Naive thymus-derived CD8-positive, alpha-beta T cell (primary cell): ENCODE data around the gene REEP3. TPM values are rescaled to one million over a fixed set of nuclear protein-coding genes. Genes with fewer than 3 reads are reported as not detected.
"Not testable (repeated sequence)": the region's sequence is repeated elsewhere in the genome, so short reads cannot be mapped to it uniquely, and the experiment has no call there.

Source experiments
- ATAC-seq, 2 donors: fragments of 150-1000 bp; cut with Tn5 transposase in 1 of 2; sonication (Bioruptor Pico), chemical (Tn5 transposase) in 1 of 2; 1 replicate in 1 of 2; 2 replicates in 1 of 2; pipeline ENCODE4 v1.10.0; 2021; ENCODE audit warnings: mild to moderate bottlenecking in 2 of 2, moderate library complexity in 2 of 2
- POLR2A ChIA-PET: fragments of 350-600 bp; sonication (Branson Sonifier 250); formaldehyde crosslinking; loops from one replicate; lab custom pipeline; 2021; ENCODE audit warnings: antibody characterized with exemption; lab: Charles Lee
- DNase-seq, 10 donors: peaks; one replicate each; pipeline versions ENCODE4 v3.0.0 to v3.0.0-alpha.2; 2020 to 2022
- H3K27ac Mint-ChIP-seq, 10 donors: one replicate each; pipeline ENCODE4 v1.8.0; 2020 to 2022; ENCODE audit warnings: mild to moderate bottlenecking in 10 of 10, mixed read lengths in 10 of 10, moderate library complexity in 4 of 10, inconsistent platforms in 1 of 10
- H3K27me3 Mint-ChIP-seq, 5 donors: one replicate each; pipeline ENCODE4 v1.8.0; 2021 to 2022; ENCODE audit warnings: mixed read lengths in 5 of 5
- H3K36me3 Mint-ChIP-seq, 3 donors: one replicate each; pipeline ENCODE4 v1.8.0; 2020 to 2022; ENCODE audit warnings: mixed read lengths in 3 of 3, mild to moderate bottlenecking in 2 of 3, inconsistent platforms in 1 of 3
- H3K4me1 Mint-ChIP-seq, 4 donors: one replicate each; pipeline ENCODE4 v1.8.0; 2021 to 2022; ENCODE audit warnings: mixed read lengths in 4 of 4
- H3K4me3 Mint-ChIP-seq, 10 donors: one replicate each; pipeline ENCODE4 v1.8.0; 2020 to 2022; ENCODE audit warnings: mild to moderate bottlenecking in 10 of 10, mixed read lengths in 10 of 10, moderate library complexity in 6 of 10, inconsistent platforms in 1 of 10
- H3K9me3 Mint-ChIP-seq, 9 donors: one replicate each; pipeline ENCODE4 v1.8.0; 2020 to 2022; ENCODE audit warnings: mixed read lengths in 9 of 9, mild to moderate bottlenecking in 3 of 9, inconsistent platforms in 1 of 9, moderate library complexity in 1 of 9
- polyA plus RNA-seq, 3 donors: library from polyadenylated mRNA; unstranded; fragments of 300-500 nt; fragmentation: Illumina TruSeq; gene quantifications; one replicate each; pipeline ENCODE4 v1.2.3, GENCODE V29; 2021
- total RNA-seq, 8 experiments: library from RNA in 2 of 8; stranded (reverse) in 2 of 8; gene quantifications; one replicate each; pipeline ENCODE4 v1.2.3 and lab custom pipeline; 2021 to 2026

Gene REEP3
- total and polyA plus RNA-seq, 5 experiments from 2014 or later, result 3.8 to 10.7 (median 6.1) TPM

GRCh38 chr10:63644418-63645142 lies 123.4 kb downstream of the REEP3 start:
- Mint-ChIP-seq H3K4me1 (peaks cover 0 to 9% (median 0%) of the 10 kb centered on the region in 4 donors), H3K4me3 (no peak overlapping the region), H3K9me3 (no peaks in the 10 kb centered on the region), H3K27me3 (peaks cover 0 to 4% (median 0%) of the 10 kb centered on the region in 5 donors), H3K36me3 (no peaks in the 10 kb centered on the region), H3K27ac (no peak overlapping the region)
- DNase-seq (no peak), ATAC-seq (no peak)
- POLR2A ChIA-PET, result interaction anchor here (0.5 kb wide), 1 partner anchor 1129 kb away, joined by 4 read pairs; no protein-coding TSS in a partner anchor

- ATAC-seq (no peak), DNase-seq (no peak)
- Mint-ChIP-seq H3K27me3 (peaks cover 0 to 4% (median 0%) of the 10 kb centered on the region in 5 donors), H3K9me3 (no peaks in the 10 kb centered on the region), H3K27ac (no peak overlapping the region), H3K36me3 (no peaks in the 10 kb centered on the region), H3K4me3 (no peak overlapping the region), H3K4me1 (peaks cover 0 to 9% (median 0%) of the 10 kb centered on the region in 4 donors)
- POLR2A ChIA-PET, result no interaction called here
Measured at GRCh38 chr10:63645195-63645594, 124.0 kb downstream of the REEP3 start.

GRCh38 chr10:63646491-63646890 lies 125.3 kb downstream of the REEP3 start:
- ATAC-seq (no peak), DNase-seq (no peak)
- Mint-ChIP-seq H3K4me3 (no peak overlapping the region), H3K9me3 (no peaks in the 10 kb centered on the region), H3K27me3 (peaks cover 0 to 4% (median 0%) of the 10 kb centered on the region in 5 donors), H3K4me1 (peaks cover 0 to 9% (median 0%) of the 10 kb centered on the region in 4 donors), H3K36me3 (no peaks in the 10 kb centered on the region), H3K27ac (no peak overlapping the region)
- POLR2A ChIA-PET, result no interaction called here

GRCh38 chr10:63651864-63652263 lies 130.7 kb downstream of the REEP3 start:
- H3K9me3 Mint-ChIP-seq, result no peaks in the 10 kb centered on the region
- H3K27me3 Mint-ChIP-seq, result peaks cover 0 to 4% (median 0%) of the 10 kb centered on the region in 5 donors
- ATAC-seq (no peak), DNase-seq (no peak)
- no peak overlapping the region for H3K4me3 Mint-ChIP-seq
- POLR2A ChIA-PET, result no interaction called here
- no peaks in the 10 kb centered on the region for H3K4me1 Mint-ChIP-seq
- no peaks in the 10 kb centered on the region for H3K36me3 Mint-ChIP-seq
- no peak overlapping the region for H3K27ac Mint-ChIP-seq

- Mint-ChIP-seq H3K4me3 (no peak overlapping the region), H3K36me3 (no peaks in the 10 kb centered on the region), H3K27me3 (no peaks in the 10 kb centered on the region), H3K9me3 (no peaks in the 10 kb centered on the region), H3K4me1 (no peaks in the 10 kb centered on the region), H3K27ac (no peak overlapping the region)
- DNase-seq, result no peak
- POLR2A ChIA-PET, result no interaction called here
- ATAC-seq, result no peak
Measured at GRCh38 chr10:63653747-63654146, 132.5 kb downstream of the REEP3 start.

GRCh38 chr10:63657761-63658160 lies 136.6 kb downstream of the REEP3 start:
- H3K9me3 Mint-ChIP-seq, result no peaks in the 10 kb centered on the region
- H3K4me3 Mint-ChIP-seq, result no peak overlapping the region
- POLR2A ChIA-PET, result no interaction called here
- no peaks in the 10 kb centered on the region for H3K36me3 Mint-ChIP-seq
- no peak overlapping the region for H3K27ac Mint-ChIP-seq
- DNase-seq, result no peak
- H3K27me3 Mint-ChIP-seq, result no peaks in the 10 kb centered on the region
- no peak for ATAC-seq
- no peaks in the 10 kb centered on the region for H3K4me1 Mint-ChIP-seq

- POLR2A ChIA-PET, result interaction anchor here (0.7 kb wide), 2 partner anchors 594 to 911 kb away, joined by 3 read pairs; no protein-coding TSS in a partner anchor
- H3K4me3 Mint-ChIP-seq, H3K4me1 Mint-ChIP-seq, DNase-seq, ATAC-seq, H3K9me3 Mint-ChIP-seq, H3K27me3 Mint-ChIP-seq, H3K36me3 Mint-ChIP-seq, H3K27ac Mint-ChIP-seq: not testable (repeated sequence)
Measured at GRCh38 chr10:63660941-63661340, 139.7 kb downstream of the REEP3 start.

- Mint-ChIP-seq H3K4me1 (no peaks in the 10 kb centered on the region), H3K27ac (no peak overlapping the region), H3K27me3 (no peaks in the 10 kb centered on the region), H3K9me3 (no peaks in the 10 kb centered on the region), H3K36me3 (no peaks in the 10 kb centered on the region), H3K4me3 (no peak overlapping the region)
- POLR2A ChIA-PET, result interaction anchor here (0.7 kb wide), 1 partner anchor 594 kb away, joined by 3 read pairs; no protein-coding TSS in a partner anchor
- no peak for DNase-seq
- no peak for ATAC-seq
Measured at GRCh38 chr10:63661347-63661746, 140.1 kb downstream of the REEP3 start.

- Mint-ChIP-seq H3K27ac (no peak overlapping the region), H3K9me3 (no peaks in the 10 kb centered on the region), H3K36me3 (no peaks in the 10 kb centered on the region), H3K4me1 (no peaks in the 10 kb centered on the region), H3K27me3 (no peaks in the 10 kb centered on the region), H3K4me3 (no peak overlapping the region)
- POLR2A ChIA-PET, result no interaction called here
- ATAC-seq, result no peak
- DNase-seq, result no peak
Measured at GRCh38 chr10:63664341-63664885, 143.2 kb downstream of the REEP3 start.

- H3K4me1 Mint-ChIP-seq, H3K9me3 Mint-ChIP-seq, POLR2A ChIA-PET, H3K27me3 Mint-ChIP-seq, H3K4me3 Mint-ChIP-seq, ATAC-seq, DNase-seq, H3K27ac Mint-ChIP-seq, H3K36me3 Mint-ChIP-seq: not testable (repeated sequence)
Measured at GRCh38 chr10:63665006-63665580, 143.9 kb downstream of the REEP3 start.

GRCh38 chr10:63665670-63666134 lies 144.5 kb downstream of the REEP3 start:
- POLR2A ChIA-PET, result no interaction called here
- no peak overlapping the region for H3K27ac Mint-ChIP-seq
- H3K4me1 Mint-ChIP-seq, result no peaks in the 10 kb centered on the region
- peaks cover 0 to 3% (median 0%) of the 10 kb centered on the region in 5 donors for H3K27me3 Mint-ChIP-seq
- no peaks in the 10 kb centered on the region for H3K9me3 Mint-ChIP-seq
- no peak for DNase-seq
- H3K4me3 Mint-ChIP-seq, result no peak overlapping the region
- ATAC-seq, result no peak
- no peaks in the 10 kb centered on the region for H3K36me3 Mint-ChIP-seq

GRCh38 chr10:63666836-63667383 lies 145.7 kb downstream of the REEP3 start:
- H3K36me3 Mint-ChIP-seq, result no peaks in the 10 kb centered on the region
- ATAC-seq, result no peak
- H3K27me3 Mint-ChIP-seq, result peaks cover 0 to 3% (median 0%) of the 10 kb centered on the region in 5 donors
- H3K4me3 Mint-ChIP-seq, result no peak overlapping the region
- DNase-seq, result no peak
- no peaks in the 10 kb centered on the region for H3K9me3 Mint-ChIP-seq
- POLR2A ChIA-PET, result no interaction called here
- no peaks in the 10 kb centered on the region for H3K4me1 Mint-ChIP-seq
- no peak overlapping the region for H3K27ac Mint-ChIP-seq
